Activated naive CD8-positive, alpha-beta T cell treated with anti-CD3 and anti-CD28 coated beads, Interleukin-2, amount 50 U/mL, for 24 hours (primary cell): ENCODE measurements around the gene SORBS1.

Experiments
- ATAC-seq: fragments of 150-1000 bp; cut with Tn5 transposase; one replicate; pipeline ENCODE4 v1.10.0; 2021
- DNase-seq: peaks from one replicate; pipeline ENCODE4 v3.0.0; 2021
- H3K27ac Mint-ChIP-seq: one replicate; pipeline ENCODE4 v1.8.0; 2021; ENCODE audit warnings: mild to moderate bottlenecking, mixed read lengths
- H3K27me3 Mint-ChIP-seq: one replicate; pipeline ENCODE4 v1.8.0; 2021; ENCODE audit warnings: mixed read lengths
- H3K36me3 Mint-ChIP-seq: one replicate; pipeline ENCODE4 v1.8.0; 2021; ENCODE audit warnings: low read depth, mixed read lengths
- H3K4me1 Mint-ChIP-seq: one replicate; pipeline ENCODE4 v1.8.0; 2021; ENCODE audit warnings: mixed read lengths
- H3K4me3 Mint-ChIP-seq: one replicate; pipeline ENCODE4 v1.8.0; 2021; ENCODE audit warnings: mild to moderate bottlenecking, moderate library complexity, mixed read lengths
- H3K9me3 Mint-ChIP-seq: one replicate; pipeline ENCODE4 v1.8.0; 2021; ENCODE audit warnings: mixed read lengths

SORBS1 gene

DNA sequence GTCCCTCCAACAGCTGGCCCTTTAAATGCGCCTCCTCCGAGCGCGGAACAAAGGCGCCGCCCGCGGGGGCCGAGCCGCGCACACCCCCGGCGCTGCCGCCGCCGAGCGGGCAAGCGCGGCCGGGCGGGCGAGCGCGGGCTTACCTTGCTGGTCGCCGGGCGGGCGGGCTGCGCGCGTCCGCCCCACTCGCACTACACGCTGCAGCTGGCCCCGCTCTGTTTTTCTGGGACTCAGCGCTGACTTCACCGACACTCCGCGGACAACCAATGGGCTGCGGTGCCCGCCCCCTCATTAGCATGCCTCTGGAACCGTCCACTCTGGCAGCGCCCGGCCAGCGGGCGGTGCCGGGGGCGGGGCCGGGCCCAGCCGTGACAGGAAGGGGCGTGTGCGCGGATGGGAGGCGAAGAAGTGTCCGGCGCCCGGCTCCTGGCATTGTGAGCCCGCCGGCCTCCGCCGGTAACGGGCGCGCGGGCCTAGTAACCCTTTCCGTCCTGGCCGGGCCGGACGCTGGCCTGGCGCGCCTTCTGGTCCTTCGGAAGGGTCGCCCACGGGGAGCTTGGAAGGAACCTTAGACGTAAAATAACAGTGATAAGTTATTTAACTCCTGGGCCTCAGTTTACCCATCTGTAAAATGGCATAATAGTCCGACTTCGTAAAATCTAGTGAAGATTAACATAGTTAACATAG is at the start of gene SORBS1:
SORBS1 (minus strand) TSS at position 195 of the 687 bp plus-strand sequence. CDS start 120,236 bp downstream, outside the sequence.
- peak; percentile 84 for DNase-seq
- H3K27ac Mint-ChIP-seq, result peak within 1 kb of the TSS; percentile 34
- H3K4me3 Mint-ChIP-seq, result peak within 1 kb of the TSS; percentile 93
- peak; percentile 99 for ATAC-seq
- H3K36me3 Mint-ChIP-seq, result no peaks in the 10 kb centered on the region
- H3K9me3 Mint-ChIP-seq, result no peaks in the 10 kb centered on the region
- H3K27me3 Mint-ChIP-seq, result peaks cover 15% of the 10 kb centered on the region
- peaks cover 7% of the 10 kb centered on the region for H3K4me1 Mint-ChIP-seq

DNA sequence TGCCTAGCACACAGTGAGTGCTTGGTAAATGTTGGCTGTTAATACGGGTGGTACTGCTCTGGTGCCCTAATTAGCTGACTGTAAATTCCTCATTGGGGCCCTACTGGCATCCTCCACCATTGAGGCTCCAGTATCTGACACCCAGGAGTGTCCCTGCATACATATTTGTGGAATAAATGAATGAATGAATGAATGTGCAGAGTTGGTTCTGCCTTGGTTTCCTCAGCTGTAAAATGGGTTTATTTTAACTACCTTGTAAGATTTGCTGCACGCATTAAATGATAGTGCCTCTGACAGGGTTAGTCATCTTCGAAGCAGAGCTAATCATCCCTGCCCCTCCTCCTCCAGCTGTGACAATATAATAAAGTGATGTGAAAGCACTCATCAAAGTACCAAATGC is 49.6 kb upstream of the SORBS1 start:
- Mint-ChIP-seq H3K27me3 (no peaks in the 10 kb centered on the region), H3K36me3 (peaks cover 64% of the 10 kb centered on the region), H3K4me3 (no peak overlapping the region), H3K9me3 (no peaks in the 10 kb centered on the region), H3K4me1 (no peaks in the 10 kb centered on the region), H3K27ac (no peak overlapping the region)
- no peak for DNase-seq
- ATAC-seq, result no peak

DNA sequence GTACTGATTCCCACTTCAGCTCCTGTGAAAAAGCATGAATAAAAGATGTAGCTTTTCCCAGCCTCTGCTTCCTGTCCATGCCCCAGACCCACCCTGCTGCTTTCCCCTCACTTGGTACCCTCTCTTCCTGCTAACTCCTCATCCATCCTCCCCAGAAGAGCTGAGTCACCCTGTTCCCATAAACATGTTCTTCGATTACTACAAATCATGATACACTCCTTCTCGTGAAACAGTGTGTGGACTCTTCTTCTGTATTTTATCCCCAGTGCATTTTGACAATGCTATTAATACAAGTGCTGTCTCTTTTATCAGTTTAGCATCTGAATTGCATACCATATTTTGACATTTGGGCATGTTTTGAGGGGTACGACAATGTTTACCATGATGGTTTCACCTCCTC is 45.8 kb upstream of the SORBS1 start:
- no peak overlapping the region for H3K27ac Mint-ChIP-seq

DNA sequence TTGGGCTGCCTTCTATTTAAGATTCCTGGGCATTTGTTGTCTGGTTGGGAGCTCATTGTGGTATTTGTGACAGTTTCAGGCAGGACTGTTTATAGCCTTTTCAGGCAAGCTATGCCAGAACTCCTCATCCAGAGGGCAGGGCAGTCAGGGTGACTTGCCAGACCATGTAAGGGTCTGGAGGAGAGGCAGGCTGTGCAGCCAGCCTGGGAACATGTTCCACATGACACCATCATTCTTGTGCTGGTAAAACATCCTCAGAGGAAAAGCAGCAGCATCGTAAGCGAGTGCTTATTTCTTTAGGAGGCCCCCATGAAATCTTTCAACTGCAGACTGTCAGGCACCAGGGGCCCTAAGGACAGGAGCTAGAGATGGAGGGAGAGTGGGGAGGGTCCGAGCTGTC is 44.0 kb upstream of the SORBS1 start:
- H3K9me3 Mint-ChIP-seq, result no peaks in the 10 kb centered on the region
- no peak overlapping the region for H3K27ac Mint-ChIP-seq
- peaks cover 21% of the 10 kb centered on the region for H3K36me3 Mint-ChIP-seq
- no peaks in the 10 kb centered on the region for H3K4me1 Mint-ChIP-seq
- H3K4me3 Mint-ChIP-seq, result no peak overlapping the region
- ATAC-seq (no peak), DNase-seq (no peak)
- H3K27me3 Mint-ChIP-seq, result no peaks in the 10 kb centered on the region

More for the DNA sequence above, 45.8 kb upstream of the SORBS1 start:
- Mint-ChIP-seq H3K27me3 (no peaks in the 10 kb centered on the region), H3K4me1 (no peaks in the 10 kb centered on the region), H3K4me3 (no peak overlapping the region), H3K36me3 (peaks cover 35% of the 10 kb centered on the region), H3K9me3 (no peaks in the 10 kb centered on the region)
- no peak for DNase-seq
- no peak for ATAC-seq

DNA sequence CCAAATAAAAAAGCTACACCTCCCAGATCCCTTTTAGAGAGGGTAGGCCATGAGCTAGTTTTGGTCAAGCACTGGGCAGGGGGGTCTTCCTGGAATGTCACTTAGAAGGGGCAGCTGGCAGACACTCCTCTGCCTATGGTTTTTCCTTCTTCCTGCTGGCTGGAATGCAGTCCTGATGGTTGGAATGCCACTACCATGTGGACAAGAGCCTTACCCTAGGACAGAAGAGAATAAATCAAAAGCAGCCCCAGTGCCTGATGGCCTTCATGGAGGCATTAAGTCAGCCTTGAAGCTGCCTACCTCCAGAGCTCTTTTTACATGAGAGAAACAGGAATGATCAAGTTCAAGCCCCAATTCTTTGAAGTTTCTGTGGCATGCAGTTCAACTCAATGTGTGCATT is 43.5 kb upstream of the SORBS1 start:
- ATAC-seq (no peak), DNase-seq (no peak)
- Mint-ChIP-seq H3K36me3 (peaks cover 18% of the 10 kb centered on the region), H3K9me3 (no peaks in the 10 kb centered on the region), H3K4me1 (no peaks in the 10 kb centered on the region), H3K4me3 (no peak overlapping the region), H3K27me3 (no peaks in the 10 kb centered on the region), H3K27ac (no peak overlapping the region)

DNA sequence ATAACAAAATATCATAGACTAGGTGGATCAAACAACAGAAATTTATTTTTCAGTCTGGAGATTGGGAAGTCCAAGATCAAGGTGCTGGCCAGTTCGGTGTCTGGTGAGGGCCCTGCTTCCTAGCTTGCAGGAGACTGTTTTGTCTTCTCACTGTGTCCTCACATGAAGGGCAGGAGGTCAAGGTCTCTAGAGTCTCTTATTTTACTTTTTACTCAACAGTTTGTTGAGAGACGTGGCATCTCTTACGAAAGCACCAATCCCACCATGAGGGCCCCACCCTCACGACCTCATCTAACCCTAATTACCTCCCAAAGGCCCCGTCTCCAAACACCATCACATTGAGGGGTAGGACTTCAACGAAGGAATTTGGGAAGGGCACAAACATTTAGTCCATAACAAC is 41.2 kb upstream of the SORBS1 start:
- no peaks in the 10 kb centered on the region for H3K4me1 Mint-ChIP-seq
- H3K9me3 Mint-ChIP-seq, result no peaks in the 10 kb centered on the region
- ATAC-seq (no peak), DNase-seq (no peak)
- no peak overlapping the region for H3K27ac Mint-ChIP-seq
- no peak overlapping the region for H3K4me3 Mint-ChIP-seq
- H3K27me3 Mint-ChIP-seq, result peaks cover 1% of the 10 kb centered on the region
- peaks cover 9% of the 10 kb centered on the region for H3K36me3 Mint-ChIP-seq

DNA sequence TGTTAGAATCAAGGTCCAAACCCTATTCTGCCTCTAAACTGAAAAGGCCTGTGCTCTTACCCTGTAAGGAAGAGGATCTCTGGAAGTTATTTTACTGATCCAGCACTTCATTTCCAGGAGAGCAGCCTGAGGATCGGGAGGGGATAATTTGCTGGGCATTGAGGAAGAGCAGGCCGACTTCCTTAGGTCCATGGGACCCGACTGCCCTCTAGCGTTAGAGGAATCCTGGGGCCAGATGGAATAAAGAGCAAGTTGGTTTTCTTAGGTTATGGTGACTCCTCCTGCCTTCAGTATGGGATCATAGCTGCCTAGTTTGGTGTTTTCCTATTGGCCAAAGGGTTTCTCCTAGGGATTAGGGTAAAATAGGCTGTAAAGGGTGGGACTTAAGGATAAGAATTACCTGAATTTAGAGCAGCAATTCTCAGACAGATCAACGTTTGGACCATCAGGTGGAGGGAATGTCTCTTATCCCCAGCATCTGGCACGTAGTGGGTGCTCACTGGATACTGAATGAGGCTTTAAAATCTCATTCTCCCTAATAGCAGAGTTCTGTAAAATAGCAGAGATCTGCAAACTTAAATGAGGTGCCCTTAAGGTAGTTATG is 40.0 kb upstream of the SORBS1 start:
- Mint-ChIP-seq H3K4me3 (no peak overlapping the region), H3K4me1 (no peaks in the 10 kb centered on the region), H3K27me3 (peaks cover 4% of the 10 kb centered on the region), H3K27ac (no peak overlapping the region), H3K9me3 (no peaks in the 10 kb centered on the region), H3K36me3 (peaks cover 2% of the 10 kb centered on the region)
- peak; percentile 60 for DNase-seq
- ATAC-seq, result peak; percentile 62

DNA sequence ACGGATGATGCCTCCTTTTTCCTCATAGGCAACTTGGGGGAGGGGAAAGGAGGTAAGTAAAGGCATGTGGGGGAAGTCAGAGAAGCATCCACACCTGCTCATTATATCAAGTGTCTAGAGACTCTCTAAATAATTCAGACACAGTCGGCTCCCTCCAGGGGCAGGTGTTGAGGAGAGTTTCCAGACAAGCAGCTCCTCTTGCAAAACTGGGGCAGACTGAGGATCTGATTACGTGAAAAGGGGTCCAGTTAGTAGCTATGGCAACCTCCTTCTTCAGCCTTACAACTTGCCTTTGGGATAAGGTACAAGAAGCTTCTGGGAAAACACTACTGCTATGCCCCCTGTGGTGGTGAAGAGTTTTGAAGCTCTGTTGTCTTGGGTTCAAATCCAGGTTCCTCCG is 39.0 kb upstream of the SORBS1 start:
- H3K36me3 Mint-ChIP-seq, result no peaks in the 10 kb centered on the region
- peaks cover 7% of the 10 kb centered on the region for H3K27me3 Mint-ChIP-seq
- no peak for DNase-seq
- no peak overlapping the region for H3K4me3 Mint-ChIP-seq
- no peak overlapping the region for H3K27ac Mint-ChIP-seq
- H3K4me1 Mint-ChIP-seq, result no peaks in the 10 kb centered on the region
- ATAC-seq, result no peak
- H3K9me3 Mint-ChIP-seq, result no peaks in the 10 kb centered on the region

DNA sequence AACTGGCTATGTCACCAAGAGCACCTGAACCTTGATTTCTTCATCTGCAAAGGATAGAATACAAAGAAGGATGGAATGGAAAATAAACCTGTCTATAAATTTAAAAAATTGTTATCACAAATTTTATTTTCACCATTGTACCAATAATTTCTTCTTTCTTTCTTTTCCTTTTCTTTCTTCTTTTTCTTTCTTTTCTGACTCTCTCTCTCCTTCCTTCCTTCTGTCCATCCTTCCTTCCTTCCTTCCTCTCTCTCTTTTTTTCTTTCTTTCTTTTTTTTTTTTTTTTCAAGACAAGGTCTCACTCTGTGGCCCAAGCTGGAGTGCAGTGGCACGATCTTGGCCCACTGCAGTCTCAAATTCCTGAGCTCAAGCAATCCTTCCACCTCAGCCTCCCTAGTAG is 36.6 kb upstream of the SORBS1 start:
- no peak for ATAC-seq
- H3K36me3 Mint-ChIP-seq, result no peaks in the 10 kb centered on the region
- no peak overlapping the region for H3K4me3 Mint-ChIP-seq
- no peak for DNase-seq
- no peaks in the 10 kb centered on the region for H3K4me1 Mint-ChIP-seq
- no peak overlapping the region for H3K27ac Mint-ChIP-seq
- H3K9me3 Mint-ChIP-seq, result no peaks in the 10 kb centered on the region
- H3K27me3 Mint-ChIP-seq, result peaks cover 7% of the 10 kb centered on the region

DNA sequence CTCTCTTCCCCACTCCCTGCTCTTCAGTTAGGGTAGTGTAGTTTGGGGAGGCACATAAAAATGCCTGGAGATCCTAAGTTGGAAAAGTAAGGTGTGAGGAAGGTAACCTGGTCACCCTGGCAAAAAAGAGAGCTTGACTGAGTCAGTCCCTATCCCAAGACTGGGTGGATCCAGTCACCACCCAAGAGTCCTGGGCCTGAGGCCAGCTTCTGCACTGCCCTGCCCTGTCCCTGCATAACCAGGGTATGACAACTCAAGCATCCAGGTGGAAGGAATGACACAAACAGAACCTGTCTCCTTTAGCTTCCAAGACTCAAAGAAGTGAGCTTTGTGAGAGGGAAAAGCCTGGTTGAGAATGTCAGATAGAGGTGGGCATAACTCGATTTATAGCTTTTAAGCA is 26.9 kb upstream of the SORBS1 start:
- DNase-seq (no peak), ATAC-seq (no peak)
- H3K4me3 Mint-ChIP-seq, result no peak overlapping the region
- H3K9me3 Mint-ChIP-seq, result no peaks in the 10 kb centered on the region
- H3K4me1 Mint-ChIP-seq, result no peaks in the 10 kb centered on the region
- H3K36me3 Mint-ChIP-seq, result no peaks in the 10 kb centered on the region
- no peak overlapping the region for H3K27ac Mint-ChIP-seq
- H3K27me3 Mint-ChIP-seq, result peaks cover 3% of the 10 kb centered on the region

DNA sequence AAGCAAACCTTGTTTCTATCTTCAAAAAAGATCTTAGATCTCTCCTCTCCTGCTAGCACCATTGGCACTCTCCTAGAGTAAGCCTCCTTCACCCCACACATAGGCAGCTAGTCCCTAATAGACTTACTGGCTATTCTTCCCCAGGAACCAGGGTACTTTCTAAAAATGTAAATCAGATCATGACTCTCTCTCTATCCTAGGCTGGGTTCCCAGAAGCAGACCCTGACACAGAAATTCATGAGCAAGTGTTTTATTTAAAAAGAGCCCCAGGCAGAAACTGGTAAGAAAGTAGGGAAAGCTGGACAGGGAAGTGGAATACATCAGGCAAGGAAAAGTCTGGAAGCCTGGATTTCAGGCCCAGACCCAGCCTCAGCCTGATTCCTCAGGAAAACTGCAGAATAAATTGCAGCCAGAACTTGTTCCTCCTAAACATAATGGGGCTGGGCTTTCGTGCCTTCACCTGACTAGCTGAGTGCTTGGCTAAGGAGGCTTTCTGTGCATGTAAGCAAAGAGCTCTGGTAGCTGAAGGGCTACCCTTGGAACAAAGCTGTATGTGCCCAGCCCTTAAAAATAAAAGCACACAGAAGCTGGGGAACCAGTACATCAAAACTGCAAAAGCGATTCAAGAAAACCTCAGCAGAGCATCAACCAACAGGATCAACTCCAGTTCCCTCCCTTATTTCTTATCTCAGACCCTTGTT is 18.8 kb upstream of the SORBS1 start:
- H3K27ac Mint-ChIP-seq, result no peak overlapping the region
- DNase-seq (no peak), ATAC-seq (no peak)
- peaks cover 22% of the 10 kb centered on the region for H3K27me3 Mint-ChIP-seq
- H3K4me3 Mint-ChIP-seq, result no peak overlapping the region
- no peaks in the 10 kb centered on the region for H3K4me1 Mint-ChIP-seq
- no peaks in the 10 kb centered on the region for H3K36me3 Mint-ChIP-seq
- no peaks in the 10 kb centered on the region for H3K9me3 Mint-ChIP-seq

DNA sequence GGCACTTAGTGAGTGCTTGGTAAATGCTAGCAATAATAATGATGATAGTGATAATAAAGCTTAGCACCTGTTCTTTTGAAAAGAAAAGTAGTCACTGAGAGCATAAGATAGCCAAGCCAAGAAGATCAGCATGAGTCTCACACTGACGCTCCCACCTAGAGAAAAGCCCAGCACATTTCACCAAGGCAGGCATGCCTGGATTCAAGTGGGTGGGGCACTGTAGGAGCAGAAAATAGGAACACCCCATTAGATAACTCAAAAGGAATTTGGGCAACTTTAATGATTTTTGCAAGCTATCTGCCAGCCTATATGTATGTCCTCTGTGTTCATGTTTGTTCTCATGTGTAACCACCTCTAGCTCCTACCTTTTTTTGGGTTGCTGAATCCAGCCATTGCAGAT is 18.1 kb upstream of the SORBS1 start:
- DNase-seq, result no peak
- ATAC-seq, result no peak
- H3K27ac Mint-ChIP-seq, result no peak overlapping the region
- H3K4me3 Mint-ChIP-seq, result no peak overlapping the region
- peaks cover 22% of the 10 kb centered on the region for H3K27me3 Mint-ChIP-seq
- no peaks in the 10 kb centered on the region for H3K4me1 Mint-ChIP-seq
- no peaks in the 10 kb centered on the region for H3K9me3 Mint-ChIP-seq
- H3K36me3 Mint-ChIP-seq, result no peaks in the 10 kb centered on the region

DNA sequence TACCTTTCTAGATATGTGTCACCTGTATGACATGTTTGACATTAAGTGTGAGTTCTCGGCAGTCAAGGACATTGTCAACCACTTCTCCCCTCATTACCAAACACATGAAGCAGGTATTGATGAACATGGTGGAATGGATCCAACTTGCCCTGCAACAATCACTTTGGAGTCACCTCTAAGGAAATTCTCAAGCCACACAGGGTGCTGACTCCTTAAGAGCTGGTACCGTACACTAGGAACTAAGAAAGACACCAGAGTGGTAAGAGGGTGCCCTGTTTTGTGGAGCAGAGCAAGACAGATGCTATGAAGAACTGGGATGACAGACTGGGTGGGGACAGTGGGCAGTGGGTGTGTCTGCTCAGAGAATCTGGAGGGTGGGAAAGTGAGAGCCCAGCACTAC is 17.4 kb upstream of the SORBS1 start:
- ATAC-seq (no peak), DNase-seq (no peak)
- H3K27ac Mint-ChIP-seq, result no peak overlapping the region
- peaks cover 28% of the 10 kb centered on the region for H3K27me3 Mint-ChIP-seq
- no peaks in the 10 kb centered on the region for H3K4me1 Mint-ChIP-seq
- H3K36me3 Mint-ChIP-seq, result no peaks in the 10 kb centered on the region
- no peak overlapping the region for H3K4me3 Mint-ChIP-seq
- H3K9me3 Mint-ChIP-seq, result no peaks in the 10 kb centered on the region

DNA sequence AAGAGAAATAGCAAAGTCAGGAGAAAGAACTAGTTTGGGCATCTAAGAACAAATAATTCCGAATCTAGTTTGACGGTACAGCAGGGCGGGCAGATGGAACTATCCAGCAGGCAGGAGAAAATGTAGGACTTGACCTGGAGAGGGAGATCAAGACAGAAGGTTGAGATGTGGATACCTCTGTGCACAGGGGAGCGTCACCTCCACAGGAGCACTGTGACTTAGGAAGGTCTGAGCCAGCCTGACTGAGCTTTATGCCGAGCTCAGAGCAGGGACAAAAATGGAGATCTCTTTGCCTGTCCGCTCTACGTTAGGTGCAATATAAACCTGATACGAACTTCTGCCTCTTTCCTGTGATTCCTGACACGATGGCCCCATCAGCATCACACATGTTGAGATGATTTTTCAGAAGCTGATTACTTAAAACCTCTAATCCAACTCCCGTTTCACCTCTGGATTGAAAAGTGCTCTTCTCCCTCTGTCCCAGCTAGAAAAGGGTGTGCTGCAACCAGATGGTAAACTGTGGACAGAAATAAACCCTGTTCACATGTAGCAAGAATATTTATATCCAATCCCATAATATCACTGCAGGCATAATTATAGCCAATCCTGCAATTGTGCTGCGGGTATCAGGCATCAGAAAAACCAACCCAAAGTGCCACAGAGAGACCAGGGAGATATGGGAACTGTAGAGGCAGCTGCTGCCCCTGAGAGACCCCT is 13.6 kb upstream of the SORBS1 start:
- H3K36me3 Mint-ChIP-seq, result no peaks in the 10 kb centered on the region
- no peak overlapping the region for H3K4me3 Mint-ChIP-seq
- no peaks in the 10 kb centered on the region for H3K4me1 Mint-ChIP-seq
- H3K27ac Mint-ChIP-seq, result no peak overlapping the region
- DNase-seq, result no peak
- peaks cover 14% of the 10 kb centered on the region for H3K27me3 Mint-ChIP-seq
- no peak for ATAC-seq
- no peaks in the 10 kb centered on the region for H3K9me3 Mint-ChIP-seq
